ENCODE measurements around the gene ELOA2. TPM values are rescaled to one million over a fixed set of nuclear protein-coding genes. Genes with fewer than 3 reads are reported as not detected.

The ELOA2 gene, protein sequence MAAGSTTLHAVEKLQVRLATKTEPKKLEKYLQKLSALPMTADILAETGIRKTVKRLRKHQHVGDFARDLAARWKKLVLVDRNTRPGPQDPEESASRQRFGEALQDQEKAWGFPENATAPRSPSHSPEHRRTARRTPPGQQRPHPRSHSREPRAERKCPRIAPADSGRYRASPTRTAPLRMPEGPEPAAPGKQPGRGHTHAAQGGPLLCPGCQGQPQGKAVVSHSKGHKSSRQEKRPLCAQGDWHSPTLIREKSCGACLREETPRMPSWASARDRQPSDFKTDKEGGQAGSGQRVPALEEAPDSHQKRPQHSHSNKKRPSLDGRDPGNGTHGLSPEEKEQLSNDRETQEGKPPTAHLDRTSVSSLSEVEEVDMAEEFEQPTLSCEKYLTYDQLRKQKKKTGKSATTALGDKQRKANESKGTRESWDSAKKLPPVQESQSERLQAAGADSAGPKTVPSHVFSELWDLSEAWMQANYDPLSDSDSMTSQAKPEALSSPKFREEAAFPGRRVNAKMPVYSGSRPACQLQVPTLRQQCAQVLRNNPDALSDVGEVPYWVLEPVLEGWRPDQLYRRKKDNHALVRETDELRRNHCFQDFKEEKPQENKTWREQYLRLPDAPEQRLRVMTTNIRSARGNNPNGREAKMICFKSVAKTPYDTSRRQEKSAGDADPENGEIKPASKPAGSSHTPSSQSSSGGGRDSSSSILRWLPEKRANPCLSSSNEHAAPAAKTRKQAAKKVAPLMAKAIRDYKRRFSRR
- total RNA-seq: not detected
- long read RNA-seq: 0 reads

DNA sequence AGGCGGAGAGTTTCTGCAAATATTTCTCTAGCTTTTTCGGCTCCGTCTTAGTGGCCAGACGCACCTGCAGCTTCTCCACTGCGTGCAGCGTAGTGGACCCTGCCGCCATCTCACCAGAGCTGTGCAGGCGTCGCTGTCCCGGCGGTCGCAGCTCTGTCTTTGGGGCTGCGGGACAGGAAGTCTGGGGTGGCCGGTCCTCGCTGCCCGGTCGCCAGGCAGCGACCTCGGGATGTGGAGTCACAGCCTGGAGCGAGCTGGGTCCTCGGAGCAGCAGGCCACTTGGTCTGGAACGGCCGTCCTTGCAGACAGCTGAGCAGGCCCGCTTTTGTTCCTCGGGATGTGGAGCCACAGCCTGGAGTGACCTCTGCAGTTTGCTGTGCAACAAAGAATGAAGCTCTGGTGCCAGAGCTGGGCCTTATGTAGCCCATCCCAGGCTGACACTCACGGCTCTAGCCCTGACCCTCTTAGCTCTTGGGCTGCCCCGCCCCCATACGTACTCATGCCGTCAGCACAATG, at the start of gene ELOA2:
Gene ELOA2, minus strand, starts transcription at position 466 of the 516 bp plus-strand sequence. Its CDS starts 357 bp downstream, at position 109.
- DNase-seq: no peak
- Histone ChIP-seq H3K4me1 (no peaks in the 10 kb centered on the region), H3K27me3 (ENCODE audit: low read depth) (peaks cover 23% of the 10 kb centered on the region), H3K4me3 (no peak within 1 kb of the TSS), H3K9me3 (replicated peaks) (no peaks in the 10 kb centered on the region), H3K27ac (replicated peaks) (no peak within 1 kb of the TSS), H3K36me3 (no peaks in the 10 kb centered on the region)
- TF ChIP-seq, protein P1, sequence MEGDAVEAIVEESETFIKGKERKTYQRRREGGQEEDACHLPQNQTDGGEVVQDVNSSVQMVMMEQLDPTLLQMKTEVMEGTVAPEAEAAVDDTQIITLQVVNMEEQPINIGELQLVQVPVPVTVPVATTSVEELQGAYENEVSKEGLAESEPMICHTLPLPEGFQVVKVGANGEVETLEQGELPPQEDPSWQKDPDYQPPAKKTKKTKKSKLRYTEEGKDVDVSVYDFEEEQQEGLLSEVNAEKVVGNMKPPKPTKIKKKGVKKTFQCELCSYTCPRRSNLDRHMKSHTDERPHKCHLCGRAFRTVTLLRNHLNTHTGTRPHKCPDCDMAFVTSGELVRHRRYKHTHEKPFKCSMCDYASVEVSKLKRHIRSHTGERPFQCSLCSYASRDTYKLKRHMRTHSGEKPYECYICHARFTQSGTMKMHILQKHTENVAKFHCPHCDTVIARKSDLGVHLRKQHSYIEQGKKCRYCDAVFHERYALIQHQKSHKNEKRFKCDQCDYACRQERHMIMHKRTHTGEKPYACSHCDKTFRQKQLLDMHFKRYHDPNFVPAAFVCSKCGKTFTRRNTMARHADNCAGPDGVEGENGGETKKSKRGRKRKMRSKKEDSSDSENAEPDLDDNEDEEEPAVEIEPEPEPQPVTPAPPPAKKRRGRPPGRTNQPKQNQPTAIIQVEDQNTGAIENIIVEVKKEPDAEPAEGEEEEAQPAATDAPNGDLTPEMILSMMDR (IDR thresholded peaks at IDR 0.05; ENCODE audit: borderline replicate concordance): no peak
- intact Hi-C loops (cut with micrococcal nuclease): no loop called here

DNA sequence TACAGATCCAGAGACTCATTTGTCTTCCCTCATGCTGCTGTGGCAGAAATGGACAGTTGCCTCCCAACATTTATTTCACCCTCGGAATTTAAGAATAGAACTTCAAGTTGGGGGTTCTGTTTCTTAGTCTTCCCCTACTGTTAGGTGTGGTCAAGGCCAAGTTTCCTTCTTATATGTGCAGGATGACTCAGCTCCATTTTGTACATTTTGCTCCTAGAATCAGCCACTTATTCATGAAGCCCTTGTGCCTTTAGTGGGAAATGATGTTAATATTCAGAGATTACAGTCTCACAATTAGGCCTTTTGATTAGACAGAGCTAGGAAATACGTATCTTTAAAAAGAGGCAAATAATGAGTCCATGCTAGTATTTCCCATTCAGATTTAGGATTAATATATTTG, 46.2 kb upstream of the ELOA2 start:
- TF ChIP-seq, protein P1 (IDR thresholded peaks at IDR 0.05; ENCODE audit: borderline replicate concordance): no peak
- no peaks in the 10 kb centered on the region for H3K9me3 ChIP-seq (replicated peaks)
- no peak overlapping the region for H3K4me3 ChIP-seq
- H3K36me3 ChIP-seq: no peaks in the 10 kb centered on the region
- DNase-seq: no peak
- H3K27ac ChIP-seq (replicated peaks): no peak overlapping the region
- intact Hi-C loops (cut with micrococcal nuclease): no loop called here
- no peaks in the 10 kb centered on the region for H3K4me1 ChIP-seq
- no peaks in the 10 kb centered on the region for H3K27me3 ChIP-seq (ENCODE audit: low read depth)

DNA sequence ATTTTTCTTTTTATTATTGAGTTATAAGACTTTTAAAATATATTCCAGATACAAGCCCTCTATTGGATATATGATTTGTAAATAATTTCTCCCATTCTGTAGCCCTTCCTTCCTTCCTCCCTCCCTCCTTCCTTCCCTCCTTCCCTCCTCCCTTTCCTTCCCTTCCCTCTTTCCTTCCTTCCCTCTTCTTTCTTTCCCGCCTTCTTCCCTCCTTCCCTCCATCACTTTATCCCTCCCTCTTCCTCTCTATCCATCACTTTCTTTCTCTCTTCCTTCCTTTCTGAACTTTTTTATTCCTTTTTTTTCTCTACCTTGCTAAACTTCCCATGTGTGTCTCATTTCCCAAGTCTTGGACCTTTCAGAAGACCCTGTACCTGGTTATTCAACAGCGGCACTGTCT, 45.5 kb upstream of the ELOA2 start:
- no peaks in the 10 kb centered on the region for H3K27me3 ChIP-seq (ENCODE audit: low read depth)
- no peaks in the 10 kb centered on the region for H3K9me3 ChIP-seq (replicated peaks)
- TF ChIP-seq, protein P1 (IDR thresholded peaks at IDR 0.05; ENCODE audit: borderline replicate concordance): no peak
- no peak overlapping the region for H3K27ac ChIP-seq (replicated peaks)
- no peaks in the 10 kb centered on the region for H3K4me1 ChIP-seq
- H3K4me3 ChIP-seq: no peak overlapping the region
- intact Hi-C loops (cut with micrococcal nuclease): no loop called here
- H3K36me3 ChIP-seq: no peaks in the 10 kb centered on the region
- DNase-seq: no peak

DNA sequence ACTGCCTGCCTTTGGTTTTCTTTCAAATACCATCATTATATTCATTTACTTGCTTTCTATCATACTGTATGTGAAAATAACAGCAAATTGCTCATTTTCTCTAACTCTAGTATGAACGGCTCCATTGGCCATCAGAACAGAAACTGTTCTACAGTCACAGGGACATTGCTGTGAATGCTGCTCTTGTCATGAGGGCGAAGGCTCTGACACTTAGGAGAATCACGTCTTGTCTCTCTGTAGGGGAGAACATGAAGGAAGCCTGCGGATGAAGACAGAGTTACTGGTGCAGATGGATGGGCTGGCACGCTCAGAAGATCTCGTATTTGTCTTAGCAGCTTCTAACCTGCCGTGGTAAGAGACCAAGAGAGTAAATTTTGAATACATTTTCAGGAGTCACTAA, 41.7 kb upstream of the ELOA2 start:
- Histone ChIP-seq H3K9me3 (replicated peaks) (no peaks in the 10 kb centered on the region), H3K4me1 (no peaks in the 10 kb centered on the region), H3K4me3 (no peak overlapping the region), H3K36me3 (no peaks in the 10 kb centered on the region), H3K27ac (replicated peaks) (no peak overlapping the region), H3K27me3 (ENCODE audit: low read depth) (no peaks in the 10 kb centered on the region)
- TF ChIP-seq, protein P1 (IDR thresholded peaks at IDR 0.05; ENCODE audit: borderline replicate concordance): no peak
- DNase-seq: no peak
- intact Hi-C loops (cut with micrococcal nuclease): no loop called here

DNA sequence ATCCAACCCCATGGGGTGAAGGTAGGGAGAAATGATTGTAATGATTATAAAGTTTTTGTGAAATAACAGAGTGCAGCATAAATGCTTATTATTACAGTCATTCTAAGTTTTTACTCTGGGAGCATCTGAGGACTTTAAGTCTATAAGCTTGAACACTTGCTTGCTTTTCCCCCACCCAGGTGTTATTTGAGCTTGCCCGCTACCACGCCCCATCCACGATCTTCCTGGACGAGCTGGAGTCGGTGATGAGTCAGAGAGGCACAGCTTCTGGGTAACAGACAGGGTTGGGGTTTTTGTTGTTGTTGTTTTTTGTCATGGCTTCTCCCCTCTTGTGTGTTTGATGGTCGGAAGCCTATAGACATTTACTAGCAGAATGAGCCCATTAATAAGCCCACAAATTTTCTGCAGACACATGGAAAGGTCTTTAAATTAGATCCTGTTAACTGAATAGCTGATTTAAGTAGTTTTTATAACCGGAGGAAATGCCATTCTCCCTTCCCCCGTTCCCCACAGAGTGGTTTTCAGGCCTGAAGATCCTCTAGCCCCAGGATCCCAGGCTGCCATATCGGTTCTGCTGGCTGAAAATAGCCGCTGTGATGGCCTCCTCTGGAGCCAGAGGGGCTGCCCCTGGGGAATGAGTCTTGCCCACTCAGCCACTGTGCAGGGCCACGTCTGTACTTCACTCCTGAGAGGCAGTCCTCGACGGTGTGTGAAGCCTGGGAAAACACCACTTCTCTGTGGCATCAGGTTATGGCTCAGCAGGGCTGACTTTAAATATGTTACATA, 39.9 kb upstream of the ELOA2 start:
- no peaks in the 10 kb centered on the region for H3K9me3 ChIP-seq (replicated peaks)
- TF ChIP-seq, protein P1 (IDR thresholded peaks at IDR 0.05; ENCODE audit: borderline replicate concordance): no peak
- intact Hi-C loops (cut with micrococcal nuclease): no loop called here
- H3K27ac ChIP-seq (replicated peaks): no peak overlapping the region
- H3K36me3 ChIP-seq: no peaks in the 10 kb centered on the region
- H3K4me1 ChIP-seq: no peaks in the 10 kb centered on the region
- no peaks in the 10 kb centered on the region for H3K27me3 ChIP-seq (ENCODE audit: low read depth)
- no peak overlapping the region for H3K4me3 ChIP-seq
- no peak for DNase-seq
